Activated CD4-positive, alpha-beta T cell treated with anti-CD3 and anti-CD28 coated beads, Interleukin-2, amount 10 ng/mL, durations not matched to agents 24 days and 14 days (primary cell): ENCODE results near the gene SDCCAG8. TPM values are rescaled to one million over a fixed set of nuclear protein-coding genes. Genes with fewer than 3 reads are reported as not detected.

ENCODE experiments used
- DNase-seq: peaks from one replicate; pipeline ENCODE4 v3.0.0; 2022
- H3K27ac Mint-ChIP-seq: one replicate; pipeline ENCODE4 v1.8.0; 2022; ENCODE audit warnings: mild to moderate bottlenecking, mixed read lengths
- H3K27me3 Mint-ChIP-seq: one replicate; pipeline ENCODE4 v1.8.0; 2022; ENCODE audit warnings: mixed read lengths
- H3K36me3 Mint-ChIP-seq: one replicate; pipeline ENCODE4 v1.8.0; 2022; ENCODE audit warnings: low read depth, mild to moderate bottlenecking, mixed read lengths
- H3K4me1 Mint-ChIP-seq: one replicate; pipeline ENCODE4 v1.8.0; 2021; ENCODE audit warnings: mixed read lengths
- H3K4me3 Mint-ChIP-seq: one replicate; pipeline ENCODE4 v1.8.0; 2022; ENCODE audit warnings: mild to moderate bottlenecking, moderate library complexity, mixed read lengths
- H3K9me3 Mint-ChIP-seq: one replicate; pipeline ENCODE4 v1.8.0; 2021; ENCODE audit warnings: mixed read lengths
- intact Hi-C: fragments of 100-400 bp; cut with micrococcal nuclease; formaldehyde crosslinking; loops from one replicate; pipeline ENCODE4 v1.15.1; 2023
- total RNA-seq: library from RNA; stranded (reverse); gene quantifications from 2 replicates; pipeline ENCODE4 v1.2.3, GENCODE V29; 2022

The SDCCAG8 gene
- total RNA-seq, 1 donor from 2014 or later, result 23.6 TPM

DNA sequence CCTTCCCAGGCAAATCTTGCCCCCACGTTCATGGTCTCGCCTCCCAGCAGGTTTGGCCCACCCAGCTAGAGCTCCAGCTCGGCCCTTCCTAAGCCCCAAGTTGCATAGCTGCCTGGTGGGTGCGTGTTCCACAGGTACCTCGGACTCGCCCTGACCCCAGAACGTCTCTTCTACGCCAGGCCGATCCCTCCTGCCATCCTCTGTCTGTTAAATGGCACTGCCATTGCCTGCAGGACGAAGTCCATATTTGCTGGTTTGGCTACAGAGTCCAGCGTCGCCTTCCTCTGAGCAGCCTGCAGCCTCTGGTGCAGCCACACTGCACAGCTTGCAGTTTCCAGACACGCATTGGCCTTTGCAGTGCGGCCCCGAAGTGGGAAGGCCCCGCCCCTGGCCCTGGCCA is 228.1 kb downstream of the SDCCAG8 start:
- H3K36me3 Mint-ChIP-seq, result peaks cover 1% of the 10 kb centered on the region
- DNase-seq, result no peak
- peak overlapping the region; percentile 69 for H3K4me3 Mint-ChIP-seq
- no peak overlapping the region for H3K27ac Mint-ChIP-seq
- peaks cover 6% of the 10 kb centered on the region for H3K9me3 Mint-ChIP-seq
- H3K27me3 Mint-ChIP-seq, result peaks cover 5% of the 10 kb centered on the region
- intact Hi-C loops, result loop anchor here (5.0 to 10.0 kb wide), 2 partner anchors 37 to 139 kb away; no protein-coding TSS in a partner anchor
- peaks cover 14% of the 10 kb centered on the region for H3K4me1 Mint-ChIP-seq

- Mint-ChIP-seq H3K27ac (no peak overlapping the region), H3K4me3 (peak overlapping the region; percentile 28), H3K36me3 (peaks cover 1% of the 10 kb centered on the region), H3K9me3 (no peaks in the 10 kb centered on the region), H3K27me3 (peaks cover 5% of the 10 kb centered on the region), H3K4me1 (peaks cover 9% of the 10 kb centered on the region)
- intact Hi-C loops, result loop anchor here (10.0 kb wide), 1 partner anchor 142 kb away; no protein-coding TSS in a partner anchor
- DNase-seq, result no peak
Measured at GRCh38 chr1:243487036-243487648, 231.3 kb downstream of the SDCCAG8 start.

DNA sequence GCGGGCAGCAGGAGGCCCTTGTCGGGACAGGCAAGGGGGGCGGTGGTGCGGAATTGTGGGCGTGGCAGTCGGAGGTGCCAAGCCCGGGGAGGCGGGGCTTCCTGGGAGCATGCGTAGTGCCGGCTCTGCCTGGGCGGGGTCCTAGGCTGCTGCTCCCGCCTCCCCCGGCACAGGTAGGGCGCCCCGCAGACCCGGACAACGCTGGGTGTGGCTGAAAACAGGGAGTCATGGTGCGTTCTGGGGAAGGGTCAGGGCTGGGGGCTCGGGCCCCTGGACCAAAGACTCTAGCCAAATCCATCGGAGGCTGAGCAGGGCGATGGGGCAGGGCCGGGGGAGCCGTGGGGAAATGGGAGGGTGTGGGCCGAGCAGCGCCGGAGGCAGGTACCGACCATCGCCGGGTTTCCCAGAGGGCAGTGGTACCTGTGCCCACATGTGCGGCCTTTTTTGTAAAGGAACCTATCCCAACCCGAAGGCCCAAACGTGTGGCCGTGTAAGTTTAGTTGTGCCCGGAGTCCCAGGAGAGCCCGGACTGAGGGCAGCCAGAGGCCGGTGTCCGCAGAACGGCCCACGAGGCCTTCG is 231.9 kb downstream of the SDCCAG8 start:
- DNase-seq, result peak; percentile 62
- Mint-ChIP-seq H3K27me3 (peaks cover 5% of the 10 kb centered on the region), H3K36me3 (peaks cover 1% of the 10 kb centered on the region), H3K4me1 (peaks cover 4% of the 10 kb centered on the region), H3K4me3 (peak overlapping the region; percentile 28), H3K27ac (no peak overlapping the region), H3K9me3 (no peaks in the 10 kb centered on the region)
- intact Hi-C loops, result loop anchor here (10.0 kb wide), 1 partner anchor 143 kb away; no protein-coding TSS in a partner anchor

- intact Hi-C loops, result loop anchor here (10.0 kb wide), 1 partner anchor 144 kb away; no protein-coding TSS in a partner anchor
- Mint-ChIP-seq H3K36me3 (peaks cover under 1% of the 10 kb centered on the region), H3K4me1 (peaks cover 2% of the 10 kb centered on the region), H3K4me3 (no peak overlapping the region), H3K27me3 (peaks cover 4% of the 10 kb centered on the region), H3K27ac (no peak overlapping the region), H3K9me3 (no peaks in the 10 kb centered on the region)
- DNase-seq, result no peak
Measured at GRCh38 chr1:243488459-243489157, 232.8 kb downstream of the SDCCAG8 start.

DNA sequence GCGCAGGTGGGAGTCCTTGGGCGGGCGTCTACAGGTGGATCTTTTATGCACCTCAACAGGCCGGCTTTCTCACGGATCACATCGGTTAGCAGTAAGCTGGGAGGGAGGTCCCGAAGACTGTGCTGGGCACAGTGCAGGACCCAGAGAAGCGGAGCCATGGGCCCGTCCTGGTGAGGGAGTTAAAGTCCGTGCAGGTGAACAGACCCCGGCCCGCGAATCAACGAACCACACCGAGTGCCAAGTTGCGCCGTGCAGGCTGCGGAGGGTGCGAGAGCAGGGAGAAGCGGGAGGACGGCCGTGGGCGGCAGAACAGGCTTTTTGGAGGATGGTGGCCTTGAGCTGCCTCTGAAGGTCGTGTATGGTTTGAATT is 233.3 kb downstream of the SDCCAG8 start:
- H3K27ac Mint-ChIP-seq, result no peak overlapping the region
- no peak for DNase-seq
- no peaks in the 10 kb centered on the region for H3K4me1 Mint-ChIP-seq
- H3K36me3 Mint-ChIP-seq, result no peaks in the 10 kb centered on the region
- no peaks in the 10 kb centered on the region for H3K9me3 Mint-ChIP-seq
- no peaks in the 10 kb centered on the region for H3K27me3 Mint-ChIP-seq
- no peak overlapping the region for H3K4me3 Mint-ChIP-seq
- intact Hi-C loops, result loop anchor here (10.0 kb wide), 1 partner anchor 144 kb away; no protein-coding TSS in a partner anchor

DNA sequence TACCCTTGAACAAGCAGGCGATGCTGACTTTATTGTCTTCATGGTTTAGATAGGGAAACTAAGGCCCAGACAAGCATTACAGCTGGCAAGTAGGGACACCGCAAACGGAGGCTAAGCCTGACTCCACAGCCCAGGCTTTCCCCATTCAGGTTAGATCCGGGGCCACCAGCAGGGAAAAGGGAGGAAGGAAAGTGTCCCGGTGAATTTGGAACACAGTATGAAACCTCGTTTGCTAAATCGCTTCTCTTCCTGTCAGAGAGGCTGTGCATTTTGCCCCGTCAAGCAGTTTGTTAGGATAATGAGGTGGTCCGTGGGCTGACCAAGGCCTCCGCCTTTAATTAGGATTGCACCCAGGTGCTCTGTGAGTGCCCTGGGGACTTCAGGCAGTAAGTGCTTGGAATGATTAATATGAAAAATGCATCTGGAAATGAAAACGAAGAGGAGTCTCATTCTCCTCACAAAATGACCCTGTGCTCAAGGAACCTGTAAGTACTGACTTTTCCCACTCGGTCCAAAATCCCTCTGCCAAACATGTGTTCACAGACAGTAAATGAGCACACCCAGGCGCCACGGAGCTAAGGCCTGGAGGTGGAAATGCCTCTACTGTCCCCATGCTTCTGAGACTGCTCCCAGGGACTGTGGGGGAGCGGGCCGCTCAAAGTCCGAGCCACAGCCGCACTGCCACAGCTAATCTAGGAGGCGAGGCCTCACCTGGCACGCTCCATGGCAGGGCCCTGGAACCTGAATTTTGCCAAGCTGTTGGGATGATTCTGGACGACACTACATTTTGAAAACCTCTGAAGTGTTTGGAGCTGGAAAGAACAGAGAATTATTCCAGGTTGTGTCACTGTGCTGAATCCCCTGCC is 234.1 kb downstream of the SDCCAG8 start:
- H3K36me3 Mint-ChIP-seq, result no peaks in the 10 kb centered on the region
- H3K27ac Mint-ChIP-seq, result no peak overlapping the region
- intact Hi-C loops, result loop anchor here (10.0 kb wide), 1 partner anchor 145 kb away; no protein-coding TSS in a partner anchor
- no peaks in the 10 kb centered on the region for H3K4me1 Mint-ChIP-seq
- H3K9me3 Mint-ChIP-seq, result no peaks in the 10 kb centered on the region
- no peak for DNase-seq
- H3K4me3 Mint-ChIP-seq, result no peak overlapping the region
- no peaks in the 10 kb centered on the region for H3K27me3 Mint-ChIP-seq

DNA sequence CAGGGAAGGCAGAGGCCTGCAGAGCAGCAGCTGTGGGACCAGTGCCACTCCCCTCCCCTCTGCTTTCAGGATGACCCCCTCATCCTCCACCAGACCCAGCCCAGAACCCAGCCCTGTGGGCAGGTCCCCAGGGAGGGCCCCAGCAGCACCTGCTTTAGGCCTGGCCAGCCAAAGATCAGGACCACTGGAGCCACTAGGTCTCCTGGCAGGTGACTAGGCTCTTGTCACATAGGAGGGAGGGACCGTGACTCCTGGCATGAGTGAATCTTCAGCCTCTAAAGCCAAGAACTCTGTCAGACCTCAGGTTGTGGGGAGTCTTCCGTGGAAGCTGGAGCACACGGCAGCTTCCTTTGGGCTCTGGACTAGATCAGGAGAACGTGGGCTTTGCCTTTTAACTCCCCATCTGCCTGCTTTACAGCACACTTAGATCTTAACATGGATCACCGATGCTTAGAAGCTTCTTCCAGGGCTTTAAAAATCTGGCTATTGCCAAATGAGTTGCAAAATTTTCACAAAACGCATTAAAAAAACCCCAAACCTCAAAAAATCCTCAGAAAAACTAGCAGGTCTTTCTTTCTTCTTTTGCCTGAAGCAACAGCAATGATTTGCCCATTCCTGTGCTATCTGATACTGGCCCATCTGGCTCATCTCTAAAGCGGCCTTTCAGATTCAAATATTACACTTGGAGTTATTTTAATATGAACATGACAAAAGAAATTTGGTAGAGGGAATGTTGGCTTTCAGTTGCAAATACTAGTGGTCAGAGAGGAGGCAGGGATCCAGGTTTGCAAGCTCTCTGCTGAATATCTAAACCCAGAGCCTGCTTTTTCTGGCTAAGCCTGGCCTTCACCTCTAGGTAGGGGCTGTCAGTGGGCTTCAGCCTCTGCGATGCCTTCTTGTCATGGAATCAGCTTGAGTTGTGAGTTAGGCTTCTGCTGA is 235.2 kb downstream of the SDCCAG8 start:
- H3K4me1 Mint-ChIP-seq, result peaks cover 2% of the 10 kb centered on the region
- DNase-seq, result no peak
- no peaks in the 10 kb centered on the region for H3K9me3 Mint-ChIP-seq
- H3K27me3 Mint-ChIP-seq, result no peaks in the 10 kb centered on the region
- H3K4me3 Mint-ChIP-seq, result no peak overlapping the region
- no peaks in the 10 kb centered on the region for H3K36me3 Mint-ChIP-seq
- no peak overlapping the region for H3K27ac Mint-ChIP-seq
- intact Hi-C loops, result no loop called here

DNA sequence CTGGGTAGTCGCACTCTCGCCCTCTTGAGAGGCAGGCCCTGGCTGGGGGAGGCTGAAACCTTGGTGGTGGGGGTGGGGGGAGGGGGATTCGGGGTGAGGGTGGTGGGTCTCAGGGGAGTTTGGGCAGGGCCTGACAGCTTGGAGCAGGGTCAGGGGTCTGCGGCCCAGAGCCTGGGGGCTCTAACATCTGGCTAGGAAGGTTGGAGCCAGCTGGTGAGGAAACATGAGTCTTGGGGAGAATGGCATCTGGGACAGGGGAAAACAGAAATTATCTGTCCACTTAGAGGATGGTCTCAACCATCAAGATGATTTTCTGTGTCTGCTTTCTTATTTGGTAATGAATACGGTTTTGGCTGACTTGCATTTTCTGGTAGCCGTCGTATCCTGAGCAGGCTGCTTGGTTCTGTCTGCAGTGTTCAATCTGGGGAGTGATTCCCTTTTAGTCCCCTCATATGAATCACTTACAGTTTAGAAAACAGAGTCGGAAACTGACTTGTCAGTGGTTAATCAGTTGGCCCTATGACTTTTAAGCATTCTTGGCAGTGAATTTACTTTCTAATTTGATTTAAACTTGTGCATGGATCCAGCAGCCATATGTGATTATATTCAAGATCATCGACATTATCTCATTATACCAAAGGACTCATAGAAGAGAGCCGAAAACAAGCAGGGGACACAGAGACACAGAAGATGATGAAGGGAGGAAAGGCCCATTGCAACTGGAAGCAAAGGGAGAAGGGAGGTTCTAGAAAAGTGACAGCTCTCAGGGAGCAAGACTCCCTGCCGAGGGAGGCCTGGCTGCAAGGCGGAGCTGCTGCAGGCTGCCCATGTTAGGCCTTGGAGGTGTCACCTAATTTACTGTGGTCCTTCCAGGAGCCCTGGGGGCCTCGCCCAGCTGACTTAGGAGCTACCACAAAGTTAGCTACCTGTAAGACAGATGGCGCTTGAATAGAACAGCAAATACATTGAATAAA is 237.6 kb downstream of the SDCCAG8 start:
- H3K9me3 Mint-ChIP-seq, result no peaks in the 10 kb centered on the region
- H3K4me3 Mint-ChIP-seq, result no peak overlapping the region
- no peaks in the 10 kb centered on the region for H3K36me3 Mint-ChIP-seq
- H3K27ac Mint-ChIP-seq, result no peak overlapping the region
- no peak for DNase-seq
- H3K27me3 Mint-ChIP-seq, result no peaks in the 10 kb centered on the region
- H3K4me1 Mint-ChIP-seq, result peaks cover 5% of the 10 kb centered on the region
- intact Hi-C loops, result no loop called here

GRCh38 chr1:243494741-243495431 is 239.0 kb downstream of the SDCCAG8 start:
- Mint-ChIP-seq H3K36me3 (peaks cover 2% of the 10 kb centered on the region), H3K27me3 (no peaks in the 10 kb centered on the region), H3K4me1 (peaks cover 5% of the 10 kb centered on the region), H3K4me3 (no peak overlapping the region), H3K27ac (no peak overlapping the region), H3K9me3 (no peaks in the 10 kb centered on the region)
- intact Hi-C loops, result no loop called here
- DNase-seq, result no peak

GRCh38 chr1:243495442-243496186 is 239.8 kb downstream of the SDCCAG8 start:
- Mint-ChIP-seq H3K4me1 (peaks cover 5% of the 10 kb centered on the region), H3K27me3 (no peaks in the 10 kb centered on the region), H3K4me3 (no peak overlapping the region), H3K36me3 (peaks cover 2% of the 10 kb centered on the region), H3K27ac (no peak overlapping the region), H3K9me3 (no peaks in the 10 kb centered on the region)
- no peak for DNase-seq
- intact Hi-C loops, result no loop called here

DNA sequence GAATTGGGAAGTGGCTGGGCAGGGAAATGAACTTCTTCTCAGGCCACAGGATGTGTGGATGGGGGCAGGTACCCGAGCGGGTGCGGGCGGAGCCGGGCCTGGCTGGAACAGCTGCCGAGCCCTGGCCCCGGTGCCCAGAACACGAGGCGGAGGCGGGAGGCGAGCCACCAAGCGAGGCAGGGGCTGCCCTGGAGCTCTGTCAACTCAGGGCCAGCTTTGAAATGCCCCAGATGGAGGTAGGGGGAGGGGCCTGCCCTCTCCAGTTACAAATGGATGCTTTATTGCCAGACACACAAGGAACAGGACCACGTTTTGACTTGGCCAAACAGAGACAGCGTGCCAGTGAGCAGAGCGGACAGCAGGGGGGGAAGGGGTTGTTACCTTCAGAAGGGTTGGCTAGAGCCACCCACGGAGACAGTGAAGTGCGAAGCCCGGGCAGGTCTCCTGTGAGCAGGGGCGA is 240.4 kb downstream of the SDCCAG8 start:
- Mint-ChIP-seq H3K27ac (no peak overlapping the region), H3K4me3 (no peak overlapping the region), H3K27me3 (no peaks in the 10 kb centered on the region), H3K36me3 (peaks cover 2% of the 10 kb centered on the region), H3K4me1 (peaks cover 5% of the 10 kb centered on the region), H3K9me3 (no peaks in the 10 kb centered on the region)
- no peak for DNase-seq
- intact Hi-C loops, result no loop called here
